ENCODE data around the gene CCDC13. TPM values are rescaled to one million over a fixed set of nuclear protein-coding genes. Genes with fewer than 3 reads are reported as not detected.

CCDC13 gene
- total and polyA plus RNA-seq, 4 donors = 2.7 to 15.0 (median 6.1) TPM

- no peak for DNase-seq (ENCODE audit: low read depth in 4 of 6, low spot score in 6 of 6)
- Histone ChIP-seq H3K36me3 (ENCODE audit: control insufficient read depth, insufficient read depth, low read length) (no peaks in the 10 kb centered on the region), H3K4me1 (ENCODE audit: control insufficient read depth, insufficient read depth, low read length) (peaks cover 67% of the 10 kb centered on the region), H3K4me3 (ENCODE audit: low read depth, low read length) (no peak overlapping the region), H3K27me3 (ENCODE audit: control insufficient read depth, insufficient read depth, low read length) (no peaks in the 10 kb centered on the region), H3K9me3 (ENCODE audit: control insufficient read depth, insufficient read depth, low read length) (no peaks in the 10 kb centered on the region), H3K27ac (ENCODE audit: low read depth, low read length) (peak overlapping the region; percentile 90)
- 85% methylated on average over 6 of the region's 6 CpGs for WGBS (ENCODE audit: insufficient coverage)
Measured at GRCh38 chr3:42731476-42732195, 41.4 kb downstream of the CCDC13 start.

- DNase-seq (ENCODE audit: low read depth in 4 of 6, low spot score in 6 of 6) = no peak
- 96% methylated on average over 3 of the region's 3 CpGs for WGBS (ENCODE audit: insufficient coverage)
Measured at GRCh38 chr3:42730706-42731420, 42.2 kb downstream of the CCDC13 start.

GRCh38 chr3:42730294-42730693, 42.8 kb downstream of the CCDC13 start:
- Histone ChIP-seq H3K36me3 (ENCODE audit: control insufficient read depth, insufficient read depth, low read length) (no peaks in the 10 kb centered on the region), H3K9me3 (ENCODE audit: control insufficient read depth, insufficient read depth, low read length) (no peaks in the 10 kb centered on the region), H3K27me3 (ENCODE audit: control insufficient read depth, insufficient read depth, low read length) (no peaks in the 10 kb centered on the region), H3K4me3 (ENCODE audit: low read depth, low read length) (no peak overlapping the region), H3K27ac (ENCODE audit: low read depth, low read length) (no peak overlapping the region), H3K4me1 (ENCODE audit: control insufficient read depth, insufficient read depth, low read length) (peaks cover 63% of the 10 kb centered on the region)
- DNase-seq (ENCODE audit: low read depth in 4 of 6, low spot score in 6 of 6) = no peak
- WGBS (ENCODE audit: insufficient coverage) = 87% methylated on average over 9 of the region's 11 CpGs

More at GRCh38 chr3:42730706-42731420, 42.2 kb downstream of the CCDC13 start:
- H3K9me3 ChIP-seq (ENCODE audit: control insufficient read depth, insufficient read depth, low read length) = no peaks in the 10 kb centered on the region
- H3K4me3 ChIP-seq (ENCODE audit: low read depth, low read length) = no peak overlapping the region
- H3K36me3 ChIP-seq (ENCODE audit: control insufficient read depth, insufficient read depth, low read length) = no peaks in the 10 kb centered on the region
- H3K4me1 ChIP-seq (ENCODE audit: control insufficient read depth, insufficient read depth, low read length) = peaks cover 61% of the 10 kb centered on the region
- H3K27me3 ChIP-seq (ENCODE audit: control insufficient read depth, insufficient read depth, low read length) = no peaks in the 10 kb centered on the region
- peak overlapping the region; percentile 90 for H3K27ac ChIP-seq (ENCODE audit: low read depth, low read length)

- H3K4me1 ChIP-seq (ENCODE audit: control insufficient read depth, insufficient read depth, low read length) = peaks cover 58% of the 10 kb centered on the region
- 77% methylated on average over 6 of the region's 6 CpGs for WGBS (ENCODE audit: insufficient coverage)
- no peaks in the 10 kb centered on the region for H3K9me3 ChIP-seq (ENCODE audit: control insufficient read depth, insufficient read depth, low read length)
- H3K4me3 ChIP-seq (ENCODE audit: low read depth, low read length) = no peak overlapping the region
- H3K36me3 ChIP-seq (ENCODE audit: control insufficient read depth, insufficient read depth, low read length) = no peaks in the 10 kb centered on the region
- no peak for DNase-seq (ENCODE audit: low read depth in 4 of 6, low spot score in 6 of 6)
- H3K27ac ChIP-seq (ENCODE audit: low read depth, low read length) = no peak overlapping the region
- H3K27me3 ChIP-seq (ENCODE audit: control insufficient read depth, insufficient read depth, low read length) = no peaks in the 10 kb centered on the region
Measured at GRCh38 chr3:42729404-42730145, 43.5 kb downstream of the CCDC13 start.

DNA sequence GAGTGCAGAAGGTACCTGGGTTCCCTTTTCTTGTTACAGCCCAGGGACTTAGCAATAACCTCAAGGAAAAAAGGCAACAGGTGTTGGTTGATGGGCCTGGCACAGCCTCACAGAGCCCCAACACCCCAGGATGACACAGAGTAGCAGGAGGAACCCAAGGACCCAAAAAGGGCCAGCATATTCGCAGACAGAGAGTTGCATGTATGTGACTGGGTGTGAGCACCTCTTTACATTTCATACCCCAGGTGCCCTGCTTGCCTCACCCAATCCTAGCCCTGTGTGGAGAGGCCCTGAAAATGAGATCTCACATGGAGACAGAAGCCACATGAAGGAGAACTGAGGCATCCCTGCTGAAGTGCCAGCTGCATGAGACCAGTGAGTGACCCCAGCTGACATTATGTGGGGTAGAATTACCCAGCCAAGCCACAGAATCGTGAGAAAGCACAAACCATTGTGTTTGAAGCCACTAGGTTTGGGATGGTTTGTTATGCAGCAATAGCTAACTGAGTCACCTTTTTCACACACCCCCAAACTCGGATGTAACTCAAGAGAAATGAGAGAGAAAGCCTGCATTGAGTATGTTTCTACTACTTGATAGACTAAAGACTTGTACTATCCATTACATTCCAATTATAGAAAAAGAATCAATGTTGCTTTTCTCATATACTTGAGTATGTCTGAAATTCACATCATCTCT, 44.2 kb downstream of the CCDC13 start:
- DNase-seq (ENCODE audit: low read depth in 4 of 6, low spot score in 6 of 6) = no peak
- Histone ChIP-seq H3K4me3 (ENCODE audit: low read depth, low read length) (no peak overlapping the region), H3K27me3 (ENCODE audit: control insufficient read depth, insufficient read depth, low read length) (no peaks in the 10 kb centered on the region), H3K27ac (ENCODE audit: low read depth, low read length) (no peak overlapping the region), H3K4me1 (ENCODE audit: control insufficient read depth, insufficient read depth, low read length) (peaks cover 50% of the 10 kb centered on the region), H3K9me3 (ENCODE audit: control insufficient read depth, insufficient read depth, low read length) (no peaks in the 10 kb centered on the region), H3K36me3 (ENCODE audit: control insufficient read depth, insufficient read depth, low read length) (no peaks in the 10 kb centered on the region)
- WGBS (ENCODE audit: insufficient coverage) = no CpG with 5 or more reads among the region's 3 CpGs

- no peaks in the 10 kb centered on the region for H3K27me3 ChIP-seq (ENCODE audit: control insufficient read depth, insufficient read depth, low read length)
- H3K36me3 ChIP-seq (ENCODE audit: control insufficient read depth, insufficient read depth, low read length) = no peaks in the 10 kb centered on the region
- H3K4me3 ChIP-seq (ENCODE audit: low read depth, low read length) = no peak overlapping the region
- H3K9me3 ChIP-seq (ENCODE audit: control insufficient read depth, insufficient read depth, low read length) = no peaks in the 10 kb centered on the region
- no peak overlapping the region for H3K27ac ChIP-seq (ENCODE audit: low read depth, low read length)
- H3K4me1 ChIP-seq (ENCODE audit: control insufficient read depth, insufficient read depth, low read length) = peaks cover 43% of the 10 kb centered on the region
- WGBS (ENCODE audit: insufficient coverage) = 56% methylated on average over 1 of the region's 3 CpGs
- no peak for DNase-seq (ENCODE audit: low read depth in 4 of 6, low spot score in 6 of 6)
Measured at GRCh38 chr3:42728056-42728455, 45.0 kb downstream of the CCDC13 start.

DNA sequence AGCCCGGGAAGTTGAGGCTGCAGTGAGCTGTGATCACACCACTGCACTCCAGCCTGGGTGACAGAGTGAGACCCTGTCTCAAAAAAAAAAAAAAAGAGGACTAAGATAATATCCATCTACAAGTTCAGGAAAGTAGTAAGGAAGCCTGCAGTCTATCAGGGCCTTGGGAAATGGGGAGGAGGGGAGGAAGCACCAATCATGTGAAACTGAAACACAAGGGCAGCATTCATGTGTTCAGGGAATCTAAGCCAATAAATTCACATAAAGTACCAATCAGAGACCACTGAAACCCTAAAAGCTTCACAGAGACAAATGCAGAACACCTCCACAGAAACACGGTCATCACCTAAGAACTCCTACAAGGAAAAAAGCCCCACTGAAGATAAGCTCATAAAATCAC, 47.6 kb downstream of the CCDC13 start:
- no peak overlapping the region for H3K4me3 ChIP-seq (ENCODE audit: low read depth, low read length)
- no peak for DNase-seq (ENCODE audit: low read depth in 4 of 6, low spot score in 6 of 6)
- H3K4me1 ChIP-seq (ENCODE audit: control insufficient read depth, insufficient read depth, low read length) = peaks cover 17% of the 10 kb centered on the region
- no peaks in the 10 kb centered on the region for H3K27me3 ChIP-seq (ENCODE audit: control insufficient read depth, insufficient read depth, low read length)
- no peak overlapping the region for H3K27ac ChIP-seq (ENCODE audit: low read depth, low read length)
- H3K36me3 ChIP-seq (ENCODE audit: control insufficient read depth, insufficient read depth, low read length) = no peaks in the 10 kb centered on the region
- no peaks in the 10 kb centered on the region for H3K9me3 ChIP-seq (ENCODE audit: control insufficient read depth, insufficient read depth, low read length)
- WGBS (ENCODE audit: insufficient coverage) = no CpG with 5 or more reads among the region's 2 CpGs

GRCh38 chr3:42723219-42723618, 49.8 kb downstream of the CCDC13 start:
- DNase-seq (ENCODE audit: low read depth in 4 of 6, low spot score in 6 of 6) = no peak
- WGBS (ENCODE audit: insufficient coverage) = no CpG with 5 or more reads among the region's 2 CpGs
- Histone ChIP-seq H3K36me3 (ENCODE audit: control insufficient read depth, insufficient read depth, low read length) (no peaks in the 10 kb centered on the region), H3K27ac (ENCODE audit: low read depth, low read length) (no peak overlapping the region), H3K4me1 (ENCODE audit: control insufficient read depth, insufficient read depth, low read length) (peaks cover 8% of the 10 kb centered on the region), H3K4me3 (ENCODE audit: low read depth, low read length) (no peak overlapping the region), H3K27me3 (ENCODE audit: control insufficient read depth, insufficient read depth, low read length) (no peaks in the 10 kb centered on the region), H3K9me3 (ENCODE audit: control insufficient read depth, insufficient read depth, low read length) (no peaks in the 10 kb centered on the region)
